ENCODE results near the gene FAM227B.
"Not testable (repeated sequence)": the region's sequence is repeated elsewhere in the genome, so short reads cannot be mapped to it uniquely, and the experiment has no call there.

Gene FAM227B

GRCh38 chr15:49366496-49366895, 254.1 kb downstream of the FAM227B start:
- Histone ChIP-seq H3K36me3 (no peaks in the 10 kb centered on the region), H3K27ac (no peak overlapping the region), H3K27me3 (no peaks in the 10 kb centered on the region), H3K9ac (no peak overlapping the region), H3K4me1 (no peaks in the 10 kb centered on the region), H3K4me3 (no peak overlapping the region), H3K9me3 (no peaks in the 10 kb centered on the region), H3K4me2 (no peak overlapping the region), H4K20me1 (no peaks in the 10 kb centered on the region)
- TF ChIP-seq Cebpa-rat (IDR thresholded peaks at IDR 0.05) = no peak

- Histone ChIP-seq H3K27ac (no peak overlapping the region), H3K4me2 (no peak overlapping the region), H3K36me3 (no peaks in the 10 kb centered on the region), H3K4me1 (no peaks in the 10 kb centered on the region), H3K9ac (no peak overlapping the region), H3K4me3 (no peak overlapping the region), H3K27me3 (no peaks in the 10 kb centered on the region), H4K20me1 (no peaks in the 10 kb centered on the region), H3K9me3 (no peaks in the 10 kb centered on the region)
- TF ChIP-seq Cebpa-rat (IDR thresholded peaks at IDR 0.05) = no peak
Measured at GRCh38 chr15:49361370-49361769, 259.2 kb downstream of the FAM227B start.

GRCh38 chr15:49354439-49354838, 266.2 kb downstream of the FAM227B start:
- H3K9ac ChIP-seq, H3K27me3 ChIP-seq, H3K27ac ChIP-seq, H3K36me3 ChIP-seq, H3K4me3 ChIP-seq, H3K4me1 ChIP-seq, H3K4me2 ChIP-seq, H4K20me1 ChIP-seq, H3K9me3 ChIP-seq: not testable (repeated sequence)

GRCh38 chr15:49343546-49343945, 277.1 kb downstream of the FAM227B start:
- no peak for TF ChIP-seq Cebpa-rat (IDR thresholded peaks at IDR 0.05)
- Histone ChIP-seq H3K4me3 (no peak overlapping the region), H3K36me3 (peaks cover 7% of the 10 kb centered on the region; the same call in 1 of the 2 replicates), H4K20me1 (no peaks in the 10 kb centered on the region), H3K4me2 (no peak overlapping the region), H3K27ac (no peak overlapping the region), H3K9me3 (peaks cover 15% of the 10 kb centered on the region), H3K9ac (no peak overlapping the region), H3K4me1 (no peaks in the 10 kb centered on the region), H3K27me3 (no peaks in the 10 kb centered on the region)

- TF ChIP-seq Cebpa-rat (IDR thresholded peaks at IDR 0.05) = no peak
- Histone ChIP-seq H3K9me3 (peaks cover 15% of the 10 kb centered on the region), H3K27me3 (no peaks in the 10 kb centered on the region), H3K36me3 (peaks cover 7% of the 10 kb centered on the region; the same call in 1 of the 2 replicates), H3K9ac (no peak overlapping the region), H3K4me2 (no peak overlapping the region), H3K27ac (no peak overlapping the region), H3K4me3 (no peak overlapping the region), H4K20me1 (no peaks in the 10 kb centered on the region), H3K4me1 (no peaks in the 10 kb centered on the region)
Measured at GRCh38 chr15:49339656-49340055, 281.0 kb downstream of the FAM227B start.

- no peak overlapping the region for H3K4me2 ChIP-seq
- H3K4me3 ChIP-seq = no peak overlapping the region
- H4K20me1 ChIP-seq = no peaks in the 10 kb centered on the region
- H3K27ac ChIP-seq = no peak overlapping the region
- no peaks in the 10 kb centered on the region for H3K4me1 ChIP-seq
- no peak for TF ChIP-seq Cebpa-rat (IDR thresholded peaks at IDR 0.05)
- H3K9ac ChIP-seq = no peak overlapping the region
- no peaks in the 10 kb centered on the region for H3K27me3 ChIP-seq
- no peaks in the 10 kb centered on the region; the same call in 1 of the 2 replicates for H3K36me3 ChIP-seq
- no peaks in the 10 kb centered on the region for H3K9me3 ChIP-seq
Measured at GRCh38 chr15:49331951-49332350, 288.7 kb downstream of the FAM227B start.

GRCh38 chr15:49331442-49331841, 289.2 kb downstream of the FAM227B start:
- Histone ChIP-seq H3K27me3 (no peaks in the 10 kb centered on the region), H3K9me3 (no peaks in the 10 kb centered on the region), H3K4me1 (no peaks in the 10 kb centered on the region), H4K20me1 (no peaks in the 10 kb centered on the region), H3K9ac (no peak overlapping the region), H3K4me2 (no peak overlapping the region), H3K36me3 (no peaks in the 10 kb centered on the region; the same call in 1 of the 2 replicates), H3K4me3 (no peak overlapping the region), H3K27ac (no peak overlapping the region)
- TF ChIP-seq Cebpa-rat (IDR thresholded peaks at IDR 0.05) = no peak

- Histone ChIP-seq H4K20me1 (no peaks in the 10 kb centered on the region), H3K9me3 (no peaks in the 10 kb centered on the region), H3K27ac (no peak overlapping the region), H3K4me2 (no peak overlapping the region), H3K36me3 (no peaks in the 10 kb centered on the region), H3K4me1 (no peaks in the 10 kb centered on the region), H3K4me3 (no peak overlapping the region), H3K9ac (no peak overlapping the region), H3K27me3 (no peaks in the 10 kb centered on the region)
- no peak for TF ChIP-seq Cebpa-rat (IDR thresholded peaks at IDR 0.05)
Measured at GRCh38 chr15:49330166-49330565, 290.5 kb downstream of the FAM227B start.

GRCh38 chr15:49328941-49329340, 291.7 kb downstream of the FAM227B start:
- no peaks in the 10 kb centered on the region for H3K36me3 ChIP-seq
- H3K9ac ChIP-seq = no peak overlapping the region
- H3K4me1 ChIP-seq = no peaks in the 10 kb centered on the region
- no peaks in the 10 kb centered on the region for H3K9me3 ChIP-seq
- no peak overlapping the region for H3K4me3 ChIP-seq
- H3K27ac ChIP-seq = no peak overlapping the region
- H3K27me3 ChIP-seq = no peaks in the 10 kb centered on the region
- H3K4me2 ChIP-seq = no peak overlapping the region
- H4K20me1 ChIP-seq = no peaks in the 10 kb centered on the region
- no peak for TF ChIP-seq Cebpa-rat (IDR thresholded peaks at IDR 0.05)

- Histone ChIP-seq H3K27me3 (no peaks in the 10 kb centered on the region), H3K36me3 (peaks cover 4% of the 10 kb centered on the region; the same call in 1 of the 2 replicates), H3K4me2 (no peak overlapping the region), H3K27ac (no peak overlapping the region), H4K20me1 (no peaks in the 10 kb centered on the region), H3K9me3 (no peaks in the 10 kb centered on the region), H3K4me1 (no peaks in the 10 kb centered on the region), H3K9ac (no peak overlapping the region), H3K4me3 (no peak overlapping the region)
- TF ChIP-seq Cebpa-rat (IDR thresholded peaks at IDR 0.05) = no peak
Measured at GRCh38 chr15:49327927-49328326, 292.7 kb downstream of the FAM227B start.

GRCh38 chr15:49323207-49323606, 297.4 kb downstream of the FAM227B start:
- H3K4me1 ChIP-seq = no peaks in the 10 kb centered on the region
- H3K9ac ChIP-seq = no peak overlapping the region
- TF ChIP-seq Cebpa-rat (IDR thresholded peaks at IDR 0.05) = no peak
- H3K4me3 ChIP-seq = no peak overlapping the region
- no peak overlapping the region for H3K4me2 ChIP-seq
- no peaks in the 10 kb centered on the region for H3K27me3 ChIP-seq
- no peak overlapping the region for H3K27ac ChIP-seq
- no peaks in the 10 kb centered on the region for H3K9me3 ChIP-seq
- no peaks in the 10 kb centered on the region for H4K20me1 ChIP-seq
- H3K36me3 ChIP-seq = peaks cover 41% of the 10 kb centered on the region

Data from BLaER1 (cell line).